A673 (cell line): ENCODE data around the gene EPB41L3. TPM values are rescaled to one million over a fixed set of nuclear protein-coding genes. Genes with fewer than 3 reads are reported as not detected.
A peak's percentile ranks its signal among the peaks of the same experiment; 100 is the strongest.

Experiments
- BruUV-seq: library from RNA; stranded (reverse); fragments of 400-500 nt; replicated peaks from 2 replicates; lab custom pipeline; 2021; lab: Mats Ljungman, UMichigan
- CTCF ChIA-PET: fragments of 300-600 bp; sonication (Branson Sonifier 250); formaldehyde crosslinking; loops from one replicate; lab custom pipeline; 2022; ENCODE audit warnings: antibody characterized with exemption; lab: Charles Lee
- POLR2A ChIA-PET: fragments of 300-600 bp; sonication (Branson Sonifier 250); formaldehyde crosslinking; loops from one replicate; lab custom pipeline; 2022; ENCODE audit warnings: antibody characterized with exemption; ENCODE audit not compliant: low non-redundant PET; lab: Charles Lee
- DNase-seq: peaks from one replicate; pipeline ENCODE4 v3.0.0-alpha.2; 2015; ENCODE audit warnings: low spot score
- H3K27ac ChIP-seq: fragments of 200-600 bp; sonication (generic); 2 replicates; pipeline ENCODE4 v1.5.1; 2016; ENCODE audit warnings: mixed run types, low read depth, mild to moderate bottlenecking, mixed read lengths, antibody characterized with exemption, low read length; ENCODE audit not compliant: poor library complexity, severe bottlenecking
- H3K27me3 ChIP-seq: fragments of 200-600 bp; sonication (generic); replicated peaks from 2 replicates; pipeline ENCODE4 v1.6.1; 2017; ENCODE audit warnings: mixed run types, low read depth, mild to moderate bottlenecking, mixed read lengths, antibody characterized with exemption, low read length; ENCODE audit not compliant: insufficient read depth, poor library complexity
- H3K36me3 ChIP-seq: fragments of 200-600 bp; sonication (generic); 2 replicates; pipeline ENCODE4 v1.6.1; 2016; ENCODE audit warnings: mixed run types, mild to moderate bottlenecking, mixed read lengths, antibody characterized with exemption, low read length; ENCODE audit not compliant: insufficient read depth, poor library complexity, severe bottlenecking
- H3K4me1 ChIP-seq: fragments of 200-600 bp; sonication (generic); 2 replicates; pipeline ENCODE4 v1.6.1; 2017; ENCODE audit warnings: mixed run types, mild to moderate bottlenecking, mixed read lengths, antibody characterized with exemption, low read length; ENCODE audit not compliant: insufficient read depth, poor library complexity, severe bottlenecking
- H3K4me3 ChIP-seq: fragments of 200-600 bp; sonication (generic); 2 replicates; pipeline ENCODE4 v1.5.1; 2016; ENCODE audit warnings: low read depth, mixed run types, mild to moderate bottlenecking, mixed read lengths, low read length; ENCODE audit not compliant: poor library complexity, severe bottlenecking
- H3K9me3 ChIP-seq: fragments of 200-600 bp; sonication (generic); 2 replicates; pipeline ENCODE4 v1.6.1; 2016; ENCODE audit warnings: mixed run types, low read depth, mild to moderate bottlenecking, mixed read lengths, antibody characterized with exemption, low read length; ENCODE audit not compliant: poor library complexity, severe bottlenecking
- EZH2 ChIP-seq: fragments of 200-600 bp; sonication (generic); IDR thresholded peaks from 2 replicates; pipeline ENCODE4 v1.6.1; 2017; ENCODE audit warnings: borderline replicate concordance, low read depth, mild to moderate bottlenecking, mixed read lengths, antibody characterized with exemption, low read length; ENCODE audit not compliant: poor library complexity, severe bottlenecking
- intact Hi-C: fragments of 100-400 bp; cut with micrococcal nuclease; formaldehyde crosslinking; loops from one replicate; pipeline ENCODE4 v1.10.0; 2022; ENCODE audit not compliant: unreplicated experiment
- total RNA-seq: library from RNA; stranded (reverse); gene quantifications from 2 replicates; pipeline ENCODE4 v1.2.3, GENCODE V29; 2021
- TF ChIP-seq, protein P1 (sequence below): fragments of 300-800, 200-600 bp; sonication (generic); conservative IDR thresholded peaks from 2 replicates; pipeline ENCODE4 v1.5.1; 2017; ENCODE audit warnings: low read depth, mild to moderate bottlenecking, antibody characterized with exemption, low read length, moderate library complexity, mixed read lengths

EPB41L3 gene
- total RNA-seq, 1 experiment from 2014 or later, result 0.86 TPM

GRCh38 chr18:5457462-5457957 lies 86.3 kb downstream of the EPB41L3 start:
- H3K36me3 ChIP-seq, result no peaks in the 10 kb centered on the region
- no peaks in the 10 kb centered on the region for H3K27me3 ChIP-seq
- H3K4me1 ChIP-seq, result no peaks in the 10 kb centered on the region
- TF ChIP-seq, protein P1, sequence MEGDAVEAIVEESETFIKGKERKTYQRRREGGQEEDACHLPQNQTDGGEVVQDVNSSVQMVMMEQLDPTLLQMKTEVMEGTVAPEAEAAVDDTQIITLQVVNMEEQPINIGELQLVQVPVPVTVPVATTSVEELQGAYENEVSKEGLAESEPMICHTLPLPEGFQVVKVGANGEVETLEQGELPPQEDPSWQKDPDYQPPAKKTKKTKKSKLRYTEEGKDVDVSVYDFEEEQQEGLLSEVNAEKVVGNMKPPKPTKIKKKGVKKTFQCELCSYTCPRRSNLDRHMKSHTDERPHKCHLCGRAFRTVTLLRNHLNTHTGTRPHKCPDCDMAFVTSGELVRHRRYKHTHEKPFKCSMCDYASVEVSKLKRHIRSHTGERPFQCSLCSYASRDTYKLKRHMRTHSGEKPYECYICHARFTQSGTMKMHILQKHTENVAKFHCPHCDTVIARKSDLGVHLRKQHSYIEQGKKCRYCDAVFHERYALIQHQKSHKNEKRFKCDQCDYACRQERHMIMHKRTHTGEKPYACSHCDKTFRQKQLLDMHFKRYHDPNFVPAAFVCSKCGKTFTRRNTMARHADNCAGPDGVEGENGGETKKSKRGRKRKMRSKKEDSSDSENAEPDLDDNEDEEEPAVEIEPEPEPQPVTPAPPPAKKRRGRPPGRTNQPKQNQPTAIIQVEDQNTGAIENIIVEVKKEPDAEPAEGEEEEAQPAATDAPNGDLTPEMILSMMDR, result no peak
- no peak for TF ChIP-seq EZH2
- H3K27ac ChIP-seq, result no peak overlapping the region
- no peak overlapping the region for H3K4me3 ChIP-seq
- CTCF ChIA-PET, result no interaction called here
- POLR2A ChIA-PET, result interaction anchor here (0.6 kb wide), 1 partner anchor 1258 kb away, joined by 4 read pairs; no protein-coding TSS in a partner anchor
- no peak for DNase-seq
- intact Hi-C loops, result no loop called here
- BruUV-seq, result no TSS peak
- H3K9me3 ChIP-seq, result no peaks in the 10 kb centered on the region

DNA sequence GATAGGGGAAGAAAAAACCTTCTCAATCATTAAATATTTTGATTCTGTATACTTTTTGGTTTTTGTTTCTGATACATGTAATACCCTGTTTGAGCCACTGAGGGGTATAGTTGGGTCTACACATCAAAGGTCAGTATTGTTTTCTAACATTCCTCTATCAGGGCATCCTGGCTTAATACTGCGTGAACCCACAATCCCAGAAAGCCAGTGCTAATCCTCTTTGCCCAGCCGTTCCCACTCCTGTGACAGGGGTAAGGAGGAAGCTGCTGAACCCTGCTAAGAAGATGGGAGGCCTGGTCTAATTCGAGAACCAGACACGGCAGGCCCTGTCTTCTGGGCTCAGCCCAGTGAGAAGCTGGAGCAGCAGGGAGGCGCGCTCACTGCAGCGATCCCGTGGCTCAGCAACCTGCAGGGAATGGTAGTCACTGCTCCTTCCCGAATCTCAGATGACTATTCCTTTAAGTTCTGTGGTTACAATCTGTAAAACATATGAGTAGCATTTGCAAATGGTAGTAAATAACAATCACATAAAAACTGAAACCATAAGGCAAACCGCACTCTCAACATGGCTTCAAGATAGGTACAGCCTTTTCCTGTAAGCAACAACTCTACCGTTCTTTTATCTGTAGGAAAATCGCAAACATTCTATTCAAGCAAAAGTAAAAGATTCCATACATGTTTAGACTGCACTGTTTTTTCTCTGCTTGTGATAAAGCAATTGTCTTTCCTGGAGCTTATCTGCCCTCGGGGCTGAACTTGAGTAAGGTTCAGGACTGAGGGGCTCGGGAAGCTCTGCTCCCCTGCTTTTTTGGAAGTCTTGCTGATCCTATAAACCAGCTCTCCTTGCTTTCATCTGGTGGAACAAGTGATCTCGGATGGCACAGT lies 87.0 kb downstream of the EPB41L3 start:
- intact Hi-C loops, result no loop called here
- DNase-seq, result peak; percentile 7
- BruUV-seq, result no TSS peak
- POLR2A ChIA-PET, result interaction anchor here (0.6 kb wide), 1 partner anchor 1259 kb away, joined by 4 read pairs; no protein-coding TSS in a partner anchor
- Histone ChIP-seq H3K4me3 (no peak overlapping the region), H3K27me3 (no peaks in the 10 kb centered on the region), H3K27ac (no peak overlapping the region), H3K4me1 (no peaks in the 10 kb centered on the region), H3K36me3 (no peaks in the 10 kb centered on the region), H3K9me3 (no peaks in the 10 kb centered on the region)
- TF ChIP-seq, protein P1, result peak; percentile 29; the same call in 1 of the 2 replicates
- TF ChIP-seq EZH2, result no peak
- CTCF ChIA-PET, result no interaction called here

- no TSS peak for BruUV-seq
- no peaks in the 10 kb centered on the region for H3K36me3 ChIP-seq
- DNase-seq, result no peak
- ChIA-PET CTCF (no interaction called here), POLR2A (no interaction called here)
- no peak overlapping the region for H3K4me3 ChIP-seq
- intact Hi-C loops, result no loop called here
- no peaks in the 10 kb centered on the region for H3K9me3 ChIP-seq
- no peaks in the 10 kb centered on the region for H3K4me1 ChIP-seq
- no peak overlapping the region for H3K27ac ChIP-seq
- no peaks in the 10 kb centered on the region for H3K27me3 ChIP-seq
- TF ChIP-seq, protein P1, result no peak
- TF ChIP-seq EZH2, result no peak
Measured at GRCh38 chr18:5455674-5456073, 88.1 kb downstream of the EPB41L3 start.
